Effector memory CD4-positive, alpha-beta T cell (primary cell): ENCODE data around the gene IFI27.
"Not testable (repeated sequence)": the region's sequence is repeated elsewhere in the genome, so short reads cannot be mapped to it uniquely, and the experiment has no call there.

Source experiments
- DNase-seq, 3 donors: peaks; one replicate each; pipeline ENCODE4 v3.0.0-alpha.2; 2020
- H3K27ac ChIP-seq: 2 replicates; pipeline ENCODE4 v1.7.0; 2013; ENCODE audit warnings: mild to moderate bottlenecking, low read length, moderate library complexity; ENCODE audit not compliant: insufficient read depth, poor library complexity, severe bottlenecking
- H3K27me3 ChIP-seq: replicated peaks from 2 replicates; pipeline ENCODE4 v1.7.0; 2013; ENCODE audit warnings: mild to moderate bottlenecking, low read length; ENCODE audit not compliant: insufficient read depth, control insufficient read depth, poor library complexity, severe bottlenecking
- H3K36me3 ChIP-seq: 2 replicates; pipeline ENCODE4 v1.7.0; 2013; ENCODE audit warnings: mild to moderate bottlenecking, low read length, moderate library complexity; ENCODE audit not compliant: control insufficient read depth, insufficient read depth
- H3K4me1 ChIP-seq: 2 replicates; pipeline ENCODE4 v1.7.0; 2013; ENCODE audit warnings: low read length, mild to moderate bottlenecking; ENCODE audit not compliant: control insufficient read depth, insufficient read depth, poor library complexity, severe bottlenecking
- H3K4me3 ChIP-seq: 2 replicates; pipeline ENCODE4 v1.7.0; 2013; ENCODE audit warnings: low read length, low read depth, mild to moderate bottlenecking; ENCODE audit not compliant: insufficient read depth, poor library complexity, severe bottlenecking
- H3K9me3 ChIP-seq: 2 replicates; pipeline ENCODE4 v1.7.0; 2013; ENCODE audit warnings: mild to moderate bottlenecking, low read length, moderate library complexity; ENCODE audit not compliant: control insufficient read depth
- total RNA-seq, 3 donors: gene quantifications; one replicate each; lab custom pipeline; 2026; lab: John Stamatoyannopoulos, UW

The IFI27 gene
- total RNA-seq = 0.78 to 3.1 (median 2.9) reads per million in 3 donors

DNA sequence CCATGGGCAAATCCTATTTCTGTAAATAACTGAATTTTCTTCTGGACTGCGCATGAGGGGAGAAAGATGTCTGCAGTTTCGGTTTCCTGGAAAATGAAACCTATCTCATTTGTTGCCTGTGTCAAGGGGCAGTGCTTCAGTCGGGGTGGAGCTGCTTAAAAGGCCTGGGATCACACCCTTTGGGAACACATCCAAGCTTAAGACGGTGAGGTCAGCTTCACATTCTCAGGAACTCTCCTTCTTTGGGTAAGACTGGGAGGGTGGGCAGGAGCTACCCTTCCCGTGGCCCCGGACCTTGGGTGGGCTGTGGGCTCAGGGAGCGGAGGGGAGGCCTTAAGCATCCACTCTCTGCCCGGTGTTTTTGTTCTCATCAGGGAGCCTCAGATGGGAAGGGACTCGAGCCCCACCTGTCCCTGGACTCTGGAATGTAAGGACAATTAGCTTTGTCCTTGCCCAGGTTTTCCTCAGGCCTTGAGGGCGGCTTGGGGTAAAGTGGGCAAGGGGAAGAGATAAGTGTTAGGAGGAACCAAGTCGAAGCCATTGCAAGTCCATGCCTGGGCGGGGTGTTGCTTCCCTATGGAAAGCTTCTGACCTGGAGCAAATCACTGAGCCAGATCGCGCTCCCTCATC is at the start of gene IFI27:
IFI27 (plus strand) TSS at position 185 of the 630 bp plus-strand sequence.
- no peak within 1 kb of the TSS for H3K4me3 ChIP-seq
- H3K27ac ChIP-seq = no peak within 1 kb of the TSS
- H3K4me1 ChIP-seq = no peaks in the 10 kb centered on the region
- H3K36me3 ChIP-seq = no peaks in the 10 kb centered on the region
- H3K27me3 ChIP-seq = no peaks in the 10 kb centered on the region
- H3K9me3 ChIP-seq = no peaks in the 10 kb centered on the region
- no peak for DNase-seq

DNA sequence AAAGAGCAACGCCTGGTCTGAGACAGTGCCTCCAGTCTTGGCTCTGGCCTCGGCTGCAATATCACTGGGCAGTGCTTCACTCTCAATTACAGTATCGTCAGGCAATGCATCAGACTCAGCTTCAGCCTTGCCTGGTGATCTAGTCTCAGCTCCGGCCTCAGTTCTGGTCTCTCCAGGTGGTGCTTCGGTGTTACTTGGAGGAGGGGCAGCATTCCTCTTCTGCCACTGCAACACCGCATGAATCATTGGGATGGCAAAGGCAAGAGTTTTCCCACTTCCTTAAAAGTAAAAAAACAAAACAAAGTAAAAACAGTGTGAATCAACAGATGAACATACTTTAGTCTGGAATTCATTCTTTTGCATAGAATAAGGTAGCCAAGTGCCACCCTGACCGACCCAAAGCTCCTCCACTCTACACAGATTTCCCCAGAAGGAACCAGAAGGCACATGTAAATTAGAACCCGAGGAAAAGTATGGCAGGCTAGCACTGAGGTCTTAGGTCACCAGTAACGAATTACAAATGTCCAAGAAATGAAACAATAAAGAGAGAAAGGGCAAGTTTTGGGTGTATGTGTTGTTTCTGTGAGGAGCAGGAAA is 48.1 kb upstream of the IFI27 start:
- Histone ChIP-seq H3K9me3 (no peaks in the 10 kb centered on the region), H3K27me3 (no peaks in the 10 kb centered on the region), H3K4me3 (no peak overlapping the region), H3K4me1 (peaks cover 17% of the 10 kb centered on the region), H3K36me3 (peaks cover 63% of the 10 kb centered on the region), H3K27ac (no peak overlapping the region)
- no peak for DNase-seq

DNA sequence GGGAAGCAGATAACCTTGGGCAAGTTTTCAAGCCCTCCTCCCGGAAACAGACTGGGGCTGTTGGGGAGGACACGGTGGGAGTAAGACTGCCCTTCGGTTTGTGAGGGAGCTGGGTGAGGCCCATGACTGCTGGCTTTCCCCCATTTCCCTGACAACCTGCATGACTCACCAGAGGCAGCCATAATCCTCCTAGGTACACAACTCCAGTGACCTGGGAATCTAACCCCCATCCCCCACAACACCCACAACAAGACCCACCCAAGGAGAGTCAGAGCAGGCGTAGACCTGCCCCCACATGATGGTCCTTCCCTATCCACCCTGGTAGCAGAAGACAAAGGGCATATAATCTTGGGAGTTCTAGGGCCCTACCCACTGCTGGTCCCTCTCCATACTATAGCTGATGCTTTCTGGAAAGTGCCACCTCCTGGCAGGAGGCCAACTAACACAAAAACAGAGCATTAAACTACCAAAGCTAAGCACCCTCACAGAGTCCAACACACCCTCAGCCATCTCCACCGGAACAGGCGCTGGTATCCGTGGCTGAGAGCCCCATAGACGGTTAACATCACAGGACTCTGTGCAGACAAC is 44.4 kb upstream of the IFI27 start:
- Histone ChIP-seq H3K9me3 (no peaks in the 10 kb centered on the region), H3K27me3 (no peaks in the 10 kb centered on the region), H3K36me3 (peaks cover 26% of the 10 kb centered on the region), H3K27ac (no peak overlapping the region), H3K4me3 (no peak overlapping the region), H3K4me1 (peaks cover 14% of the 10 kb centered on the region)
- no peak for DNase-seq

DNA sequence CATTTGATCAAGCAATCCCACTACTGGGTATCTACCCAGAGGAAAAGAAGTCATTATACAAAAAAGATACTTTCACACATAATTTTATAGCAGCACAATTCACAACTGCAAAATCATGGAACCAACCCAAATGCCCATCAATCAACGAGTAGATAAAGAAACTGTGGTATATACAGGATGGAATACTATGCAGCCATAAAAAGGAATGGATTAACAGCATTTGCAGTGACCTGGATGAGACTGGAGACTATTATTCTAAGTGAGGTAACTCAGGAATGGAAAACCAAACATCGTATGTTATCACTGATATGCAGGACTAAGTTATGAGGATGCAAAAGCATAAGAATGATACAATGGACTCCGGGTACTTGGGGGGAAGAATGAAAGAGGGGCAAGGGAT is 38.5 kb upstream of the IFI27 start:
- H3K27me3 ChIP-seq, H3K27ac ChIP-seq, H3K36me3 ChIP-seq, H3K4me3 ChIP-seq, H3K9me3 ChIP-seq, DNase-seq: not testable (repeated sequence)
- peaks cover 10% of the 10 kb centered on the region for H3K4me1 ChIP-seq

DNA sequence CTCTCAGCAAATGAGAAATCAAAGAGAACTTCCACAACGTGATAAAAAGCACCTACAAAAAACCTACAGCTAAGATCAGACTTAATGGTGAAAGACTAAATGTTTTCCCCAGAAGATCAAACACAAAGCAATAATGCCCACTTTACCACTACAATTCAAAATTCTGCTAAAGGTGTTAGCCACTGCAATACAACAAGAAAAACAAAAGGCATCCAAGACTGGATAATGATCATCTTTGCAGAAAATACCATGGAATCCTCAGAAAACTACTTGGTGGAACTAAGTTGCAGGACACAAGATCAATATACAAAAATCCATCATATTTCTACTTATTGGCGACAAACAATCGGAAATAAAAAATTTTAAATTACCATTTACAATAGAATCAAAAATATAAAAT is 36.0 kb upstream of the IFI27 start:
- H3K9me3 ChIP-seq = no peaks in the 10 kb centered on the region
- no peaks in the 10 kb centered on the region for H3K27me3 ChIP-seq
- H3K36me3 ChIP-seq = peaks cover 16% of the 10 kb centered on the region
- H3K4me1 ChIP-seq = peaks cover 25% of the 10 kb centered on the region
- no peak for DNase-seq
- no peak overlapping the region for H3K27ac ChIP-seq
- no peak overlapping the region for H3K4me3 ChIP-seq

DNA sequence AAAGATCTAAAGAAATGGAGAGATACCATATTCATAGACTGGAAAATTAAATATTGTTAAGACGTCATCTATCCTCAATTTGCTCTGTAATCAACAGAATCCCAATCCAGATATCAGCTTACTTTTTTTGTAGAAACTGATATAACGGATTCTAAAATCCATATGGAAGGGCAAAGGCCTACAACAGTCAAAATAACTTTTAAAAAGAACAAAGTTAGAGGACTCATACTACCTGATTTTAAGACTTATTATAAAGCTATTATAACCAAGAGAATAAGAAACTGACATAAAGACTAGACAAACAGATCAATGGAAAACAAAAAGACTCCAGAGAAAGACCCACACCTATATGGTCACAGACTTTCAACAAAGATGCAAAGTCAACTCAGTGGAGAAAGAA is 35.5 kb upstream of the IFI27 start:
- no peak overlapping the region for H3K27ac ChIP-seq
- H3K4me3 ChIP-seq = no peak overlapping the region
- H3K4me1 ChIP-seq = peaks cover 26% of the 10 kb centered on the region
- H3K27me3 ChIP-seq = no peaks in the 10 kb centered on the region
- no peak for DNase-seq
- no peaks in the 10 kb centered on the region for H3K9me3 ChIP-seq
- peaks cover 16% of the 10 kb centered on the region for H3K36me3 ChIP-seq

DNA sequence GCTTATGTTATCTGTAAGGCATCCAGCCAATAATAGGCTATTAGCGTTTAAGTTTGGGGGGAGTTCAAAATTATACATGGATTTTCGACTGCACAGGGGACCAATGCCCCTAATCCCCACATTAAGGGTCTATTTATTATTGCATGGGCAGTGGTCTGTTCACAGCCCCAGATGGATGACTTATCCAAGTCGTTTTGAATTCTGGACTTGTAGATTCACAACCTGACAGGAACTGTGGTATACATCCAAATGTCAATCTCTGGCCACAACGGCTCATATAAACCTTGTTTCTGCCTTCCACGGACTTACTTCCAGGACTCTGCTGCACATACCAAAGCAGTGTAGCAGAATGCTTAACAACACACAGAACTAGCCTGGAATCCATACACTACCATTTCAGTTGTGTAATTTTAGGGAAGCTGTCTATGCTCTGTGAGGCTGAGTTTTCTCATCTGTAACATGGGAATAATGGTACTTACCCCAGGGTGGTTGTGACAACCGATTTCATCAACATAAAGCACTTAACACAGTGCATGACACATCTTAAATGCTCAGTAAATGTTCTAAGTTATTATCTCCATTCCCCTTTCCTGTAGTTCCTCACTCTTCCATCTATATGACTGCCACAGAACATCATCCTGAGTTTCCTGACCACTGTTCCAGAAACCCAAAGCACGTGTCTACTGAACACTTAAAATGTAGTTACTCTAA is 33.3 kb upstream of the IFI27 start:
- H3K4me3 ChIP-seq = peak overlapping the region; percentile 39
- DNase-seq = no peak
- H3K27me3 ChIP-seq = no peaks in the 10 kb centered on the region
- H3K9me3 ChIP-seq = no peaks in the 10 kb centered on the region
- no peak overlapping the region for H3K27ac ChIP-seq
- peaks cover 26% of the 10 kb centered on the region for H3K4me1 ChIP-seq
- H3K36me3 ChIP-seq = peaks cover 16% of the 10 kb centered on the region

DNA sequence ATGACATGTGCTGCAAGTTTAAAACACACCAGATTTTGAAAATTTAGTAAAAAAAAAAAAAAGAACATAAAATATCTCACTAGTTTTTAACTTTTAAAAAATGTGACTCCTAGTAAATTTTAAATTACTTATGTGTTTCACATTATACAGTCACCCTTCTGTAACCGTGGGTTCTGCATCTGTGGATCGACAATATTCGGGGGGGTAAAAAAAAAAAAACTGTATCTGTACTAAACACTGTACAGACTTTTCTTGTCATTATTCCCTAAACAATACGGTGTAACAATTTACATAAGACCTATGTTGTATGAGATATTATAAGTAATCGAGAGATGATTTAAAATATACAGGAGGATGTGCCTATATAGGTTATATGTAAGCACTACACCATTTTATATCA is 32.7 kb upstream of the IFI27 start:
- H3K4me3 ChIP-seq = peak overlapping the region; percentile 97
- no peak for DNase-seq

DNA sequence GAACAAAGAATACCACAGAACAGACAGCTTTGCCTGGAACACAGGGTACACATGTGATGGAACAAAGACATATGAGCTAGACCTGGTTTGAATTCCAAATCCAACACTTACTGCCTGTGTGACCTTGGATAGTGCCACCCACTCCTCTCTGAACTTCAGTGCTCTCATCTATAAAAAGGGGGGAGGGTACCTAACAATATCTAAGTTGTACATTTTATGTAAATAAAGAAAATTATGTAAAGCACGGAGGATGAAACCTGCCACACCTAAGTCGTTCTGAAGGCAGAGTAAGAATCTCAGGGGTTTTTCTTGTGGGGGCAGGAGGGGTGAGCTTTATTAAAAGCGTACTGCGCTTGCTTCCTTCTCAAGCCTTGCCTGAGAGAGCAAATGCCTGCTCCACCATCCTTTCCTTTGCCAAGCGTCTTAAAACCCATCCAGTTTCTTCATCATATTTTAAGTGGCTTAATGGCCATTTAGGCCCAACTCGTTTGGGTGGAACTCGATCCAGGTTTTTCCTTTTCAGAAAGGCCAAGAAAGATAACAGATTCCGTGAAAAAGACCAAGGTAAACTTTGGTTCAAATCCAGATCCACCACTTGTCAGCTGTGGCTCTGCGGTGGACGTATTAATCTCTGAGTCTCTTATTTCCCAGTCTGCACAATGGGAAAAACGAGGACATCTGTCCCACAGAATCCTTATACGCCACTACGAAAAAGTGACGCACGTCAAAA is 30.5 kb upstream of the IFI27 start:
- peak overlapping the region; percentile 96 for H3K27ac ChIP-seq
- H3K36me3 ChIP-seq = peaks cover 13% of the 10 kb centered on the region
- H3K4me3 ChIP-seq = peak overlapping the region; percentile 97
- no peaks in the 10 kb centered on the region for H3K9me3 ChIP-seq
- H3K27me3 ChIP-seq = no peaks in the 10 kb centered on the region
- peaks cover 23% of the 10 kb centered on the region for H3K4me1 ChIP-seq
- DNase-seq = no peak

More for the DNA sequence above, 32.7 kb upstream of the IFI27 start:
- no peaks in the 10 kb centered on the region for H3K9me3 ChIP-seq
- peaks cover 26% of the 10 kb centered on the region for H3K4me1 ChIP-seq
- no peak overlapping the region for H3K27ac ChIP-seq
- peaks cover 16% of the 10 kb centered on the region for H3K36me3 ChIP-seq
- no peaks in the 10 kb centered on the region for H3K27me3 ChIP-seq
